ENCODE data around the gene FYCO1. TPM values are rescaled to one million over a fixed set of nuclear protein-coding genes. Genes with fewer than 3 reads are reported as not detected.

Gene FYCO1
- total and polyA plus RNA-seq, 9 of the 15 experiments (the other 6 are each of a cell fraction or from before 2014, with no cell fraction given) = 2.1 to 13.8 (median 7.4) TPM

GRCh38 chr3:45884368-45885201, 111.0 kb downstream of the FYCO1 start:
- in situ Hi-C loops (cut with MboI) = no loop called here
- intact Hi-C loops (cut with micrococcal nuclease) = no loop called here
- ATAC-seq (no peak), FAIRE-seq (no peak), DNase-seq (ENCODE audit: extremely low read depth in 1 of 4, low spot score in 3 of 4) (no peak)
- Histone ChIP-seq H2AFZ (ENCODE audit: low read depth, low read length) (peak overlapping the region; percentile 30), H3K9ac (ENCODE audit: insufficient read depth in 1 of 2, low read depth in 2 of 2, low read length in 2 of 2) (no peak overlapping the region), H3K4me2 (ENCODE audit: insufficient read depth, low read length) (peak overlapping the region; percentile 33; the same call in 1 of the 2 replicates), H3K36me3 (ENCODE audit: control insufficient read depth, insufficient read depth, low read length) (no peaks in the 10 kb centered on the region), H3K4me1 (replicated peaks in 1 of 2; ENCODE audit: control insufficient read depth in 2 of 2, insufficient read depth in 2 of 2, low read length in 2 of 2) (peaks cover 19% of the 10 kb centered on the region in 2 experiments; a peak in 4 of 5 replicates), H3K27ac (ENCODE audit: extremely low read depth, low read depth, low read length) (no peak overlapping the region), H3K27me3 (ENCODE audit: control insufficient read depth in 2 of 2, insufficient read depth in 2 of 2, low read length in 2 of 2) (peaks cover 4 to 23% of the 10 kb centered on the region in 2 experiments; a peak in 3 of 5 replicates), H3K9me1 (ENCODE audit: control insufficient read depth, insufficient read depth, low read length) (no peaks in the 10 kb centered on the region), H3K4me3 (no peak overlapping the region), H4K20me1 (replicated peaks; ENCODE audit: control insufficient read depth, insufficient read depth, low read length) (no peaks in the 10 kb centered on the region), H3K9me3 (replicated peaks; ENCODE audit: control insufficient read depth, insufficient read depth, low read depth, low read length) (no peaks in the 10 kb centered on the region), H3K79me2 (ENCODE audit: control insufficient read depth, insufficient read depth, low read length) (no peaks in the 10 kb centered on the region)
- CTCF ChIA-PET (ENCODE audit: low intra/inter-chr PET ratio) = no interaction called here
- no TSS peak for BruUV-seq (replicated peaks)
- TF ChIP-seq ZNF696 (CRISPR knock-in tag; conservative IDR thresholded peaks at IDR 0.05) (no peak), SPI1 (IDR thresholded peaks at IDR 0.05; ENCODE audit: borderline replicate concordance, low read depth, low read length) (peak; percentile 13; the same call in 1 of the 2 replicates)
- POLR2A ChIA-PET = interaction anchor here (0.6 to 1.2 kb wide), 2 partner anchors 26 to 305 kb away, joined by 3 read pairs; no protein-coding TSS in a partner anchor
- WGBS (ENCODE audit: insufficient coverage, low coverage, missing lambda C conversion rate) = 32% methylated on average over 23 of the region's 23 CpGs

Data from K562 (cell line).